Activated T-helper 17 cell treated with anti-CD3 and anti-CD28 coated beads, Interleukin-2, amount 50 U/mL, for 72 hours (primary cell): ENCODE data around the gene LIX1. TPM values are rescaled to one million over a fixed set of nuclear protein-coding genes. Genes with fewer than 3 reads are reported as not detected.

Experiments used
- ATAC-seq: fragments of 150-1000 bp; cut with Tn5 transposase; replicated peaks from 2 replicates; pipeline ENCODE4 v1.10.0; 2021; ENCODE audit warnings: mild to moderate bottlenecking, moderate library complexity
- H3K27ac Mint-ChIP-seq: one replicate; pipeline ENCODE4 v1.8.0; 2022; ENCODE audit warnings: mixed read lengths
- H3K27me3 Mint-ChIP-seq: one replicate; pipeline ENCODE4 v1.8.0; 2022; ENCODE audit warnings: mixed read lengths
- H3K36me3 Mint-ChIP-seq: one replicate; pipeline ENCODE4 v1.8.0; 2022; ENCODE audit warnings: low read depth, mild to moderate bottlenecking, mixed read lengths
- H3K4me1 Mint-ChIP-seq: one replicate; pipeline ENCODE4 v1.8.0; 2022; ENCODE audit warnings: mixed read lengths
- H3K4me3 Mint-ChIP-seq: one replicate; pipeline ENCODE4 v1.8.0; 2022; ENCODE audit warnings: mild to moderate bottlenecking, mixed read lengths
- H3K9me3 Mint-ChIP-seq: one replicate; pipeline ENCODE4 v1.8.0; 2022; ENCODE audit warnings: mixed read lengths
- total RNA-seq, 2 donors: library from RNA; stranded (reverse); gene quantifications; one replicate each; pipeline ENCODE4 v1.2.3, GENCODE V29; 2022

The LIX1 gene
- total RNA-seq, 2 donors from 2014 or later, result not detected

GRCh38 chr5:97131139-97131710, 11.2 kb downstream of the LIX1 start:
- ATAC-seq, result no peak
- no peaks in the 10 kb centered on the region for H3K36me3 Mint-ChIP-seq
- peaks cover 24% of the 10 kb centered on the region for H3K27me3 Mint-ChIP-seq
- no peaks in the 10 kb centered on the region for H3K9me3 Mint-ChIP-seq
- no peak overlapping the region for H3K4me3 Mint-ChIP-seq
- peaks cover 5% of the 10 kb centered on the region for H3K4me1 Mint-ChIP-seq
- no peak overlapping the region for H3K27ac Mint-ChIP-seq

- no peak for ATAC-seq
- Mint-ChIP-seq H3K27me3 (peaks cover 29% of the 10 kb centered on the region), H3K36me3 (no peaks in the 10 kb centered on the region), H3K9me3 (no peaks in the 10 kb centered on the region), H3K27ac (no peak overlapping the region), H3K4me3 (no peak overlapping the region), H3K4me1 (no peaks in the 10 kb centered on the region)
Measured at GRCh38 chr5:97127727-97128126, 14.7 kb downstream of the LIX1 start.

GRCh38 chr5:97125125-97125683, 17.2 kb downstream of the LIX1 start:
- no peaks in the 10 kb centered on the region for H3K9me3 Mint-ChIP-seq
- no peaks in the 10 kb centered on the region for H3K36me3 Mint-ChIP-seq
- H3K4me3 Mint-ChIP-seq, result no peak overlapping the region
- ATAC-seq, result no peak
- H3K27ac Mint-ChIP-seq, result no peak overlapping the region
- H3K27me3 Mint-ChIP-seq, result peaks cover 27% of the 10 kb centered on the region
- no peaks in the 10 kb centered on the region for H3K4me1 Mint-ChIP-seq

GRCh38 chr5:97124335-97124734, 18.1 kb downstream of the LIX1 start:
- peaks cover 27% of the 10 kb centered on the region for H3K27me3 Mint-ChIP-seq
- no peak overlapping the region for H3K4me3 Mint-ChIP-seq
- no peak overlapping the region for H3K27ac Mint-ChIP-seq
- H3K9me3 Mint-ChIP-seq, result no peaks in the 10 kb centered on the region
- no peaks in the 10 kb centered on the region for H3K36me3 Mint-ChIP-seq
- no peak for ATAC-seq
- H3K4me1 Mint-ChIP-seq, result no peaks in the 10 kb centered on the region

GRCh38 chr5:97121848-97122247, 20.6 kb downstream of the LIX1 start:
- no peak overlapping the region for H3K4me3 Mint-ChIP-seq
- H3K9me3 Mint-ChIP-seq, result no peaks in the 10 kb centered on the region
- H3K27me3 Mint-ChIP-seq, result peaks cover 13% of the 10 kb centered on the region
- no peaks in the 10 kb centered on the region for H3K36me3 Mint-ChIP-seq
- ATAC-seq, result no peak
- no peaks in the 10 kb centered on the region for H3K4me1 Mint-ChIP-seq
- no peak overlapping the region for H3K27ac Mint-ChIP-seq

GRCh38 chr5:97120195-97120594, 22.2 kb downstream of the LIX1 start:
- no peak for ATAC-seq
- H3K27me3 Mint-ChIP-seq, result peaks cover 10% of the 10 kb centered on the region
- no peaks in the 10 kb centered on the region for H3K4me1 Mint-ChIP-seq
- no peak overlapping the region for H3K27ac Mint-ChIP-seq
- no peaks in the 10 kb centered on the region for H3K9me3 Mint-ChIP-seq
- no peak overlapping the region for H3K4me3 Mint-ChIP-seq
- no peaks in the 10 kb centered on the region for H3K36me3 Mint-ChIP-seq

GRCh38 chr5:97119007-97119390, 23.4 kb downstream of the LIX1 start:
- Mint-ChIP-seq H3K27ac (no peak overlapping the region), H3K4me1 (no peaks in the 10 kb centered on the region), H3K4me3 (no peak overlapping the region), H3K36me3 (no peaks in the 10 kb centered on the region), H3K9me3 (no peaks in the 10 kb centered on the region), H3K27me3 (peaks cover 10% of the 10 kb centered on the region)
- ATAC-seq, result no peak

- H3K9me3 Mint-ChIP-seq, result no peaks in the 10 kb centered on the region
- no peak overlapping the region for H3K27ac Mint-ChIP-seq
- ATAC-seq, result no peak
- no peak overlapping the region for H3K4me3 Mint-ChIP-seq
- H3K27me3 Mint-ChIP-seq, result peaks cover 6% of the 10 kb centered on the region
- H3K4me1 Mint-ChIP-seq, result no peaks in the 10 kb centered on the region
- H3K36me3 Mint-ChIP-seq, result no peaks in the 10 kb centered on the region
Measured at GRCh38 chr5:97118261-97119006, 24.0 kb downstream of the LIX1 start.

GRCh38 chr5:97115932-97116331, 26.5 kb downstream of the LIX1 start:
- no peak overlapping the region for H3K27ac Mint-ChIP-seq
- no peak for ATAC-seq

GRCh38 chr5:97112230-97112629, 30.2 kb downstream of the LIX1 start:
- H3K36me3 Mint-ChIP-seq, result no peaks in the 10 kb centered on the region
- no peak for ATAC-seq
- no peak overlapping the region for H3K4me3 Mint-ChIP-seq
- no peak overlapping the region for H3K27ac Mint-ChIP-seq
- no peaks in the 10 kb centered on the region for H3K4me1 Mint-ChIP-seq
- H3K27me3 Mint-ChIP-seq, result no peaks in the 10 kb centered on the region
- H3K9me3 Mint-ChIP-seq, result no peaks in the 10 kb centered on the region

More at GRCh38 chr5:97115932-97116331, 26.5 kb downstream of the LIX1 start:
- Mint-ChIP-seq H3K27me3 (no peaks in the 10 kb centered on the region), H3K9me3 (no peaks in the 10 kb centered on the region), H3K36me3 (no peaks in the 10 kb centered on the region), H3K4me3 (no peak overlapping the region), H3K4me1 (no peaks in the 10 kb centered on the region)

- no peaks in the 10 kb centered on the region for H3K4me1 Mint-ChIP-seq
- H3K27me3 Mint-ChIP-seq, result no peaks in the 10 kb centered on the region
- no peak for ATAC-seq
- no peak overlapping the region for H3K27ac Mint-ChIP-seq
- no peaks in the 10 kb centered on the region for H3K9me3 Mint-ChIP-seq
- no peak overlapping the region for H3K4me3 Mint-ChIP-seq
- H3K36me3 Mint-ChIP-seq, result no peaks in the 10 kb centered on the region
Measured at GRCh38 chr5:97111616-97112015, 30.8 kb downstream of the LIX1 start.

- Mint-ChIP-seq H3K9me3 (no peaks in the 10 kb centered on the region), H3K36me3 (no peaks in the 10 kb centered on the region), H3K27ac (no peak overlapping the region), H3K27me3 (no peaks in the 10 kb centered on the region), H3K4me3 (no peak overlapping the region), H3K4me1 (no peaks in the 10 kb centered on the region)
- ATAC-seq, result no peak
Measured at GRCh38 chr5:97111004-97111403, 31.4 kb downstream of the LIX1 start.

- Mint-ChIP-seq H3K4me3 (no peak overlapping the region), H3K4me1 (no peaks in the 10 kb centered on the region), H3K9me3 (no peaks in the 10 kb centered on the region), H3K36me3 (no peaks in the 10 kb centered on the region), H3K27me3 (no peaks in the 10 kb centered on the region), H3K27ac (no peak overlapping the region)
- ATAC-seq, result no peak
Measured at GRCh38 chr5:97107318-97107717, 35.1 kb downstream of the LIX1 start.

GRCh38 chr5:97106216-97106581, 36.2 kb downstream of the LIX1 start:
- no peak overlapping the region for H3K4me3 Mint-ChIP-seq
- H3K4me1 Mint-ChIP-seq, result no peaks in the 10 kb centered on the region
- no peaks in the 10 kb centered on the region for H3K36me3 Mint-ChIP-seq
- peaks cover 4% of the 10 kb centered on the region for H3K27me3 Mint-ChIP-seq
- no peak for ATAC-seq
- no peak overlapping the region for H3K27ac Mint-ChIP-seq
- H3K9me3 Mint-ChIP-seq, result no peaks in the 10 kb centered on the region

GRCh38 chr5:97105501-97106215, 36.8 kb downstream of the LIX1 start:
- Mint-ChIP-seq H3K4me1 (no peaks in the 10 kb centered on the region), H3K27ac (no peak overlapping the region)
- ATAC-seq, result no peak

More at GRCh38 chr5:97105501-97106215, 36.8 kb downstream of the LIX1 start:
- H3K27me3 Mint-ChIP-seq, result peaks cover 4% of the 10 kb centered on the region
- no peaks in the 10 kb centered on the region for H3K9me3 Mint-ChIP-seq
- no peaks in the 10 kb centered on the region for H3K36me3 Mint-ChIP-seq
- H3K4me3 Mint-ChIP-seq, result no peak overlapping the region
